Amygdala (tissue), 56 donors: ENCODE results near the gene SPHK2.

ENCODE experiments used
- DNase-seq, 56 donors: peaks; one replicate each; lab custom pipeline; 2025; lab: John Stamatoyannopoulos, UW

Gene SPHK2

DNA sequence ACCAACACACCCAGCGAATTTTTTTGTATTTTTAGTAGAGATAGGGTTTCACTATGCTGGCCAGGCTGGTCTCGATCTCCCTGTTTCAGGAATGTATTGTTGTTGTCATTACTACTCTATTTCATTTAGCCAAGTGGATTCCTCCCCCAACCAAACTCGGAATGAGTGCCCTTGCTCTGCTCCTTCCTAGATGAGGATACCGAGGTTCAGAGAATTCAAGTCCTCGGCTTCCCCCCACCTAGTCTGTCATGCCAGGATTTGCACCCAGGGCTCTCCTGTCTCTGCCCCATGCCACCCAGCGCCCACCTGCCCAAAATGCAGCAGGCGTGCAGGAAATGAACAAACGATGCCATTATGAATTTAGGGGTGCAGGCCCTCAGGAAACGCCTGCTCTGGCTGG lies 16.3 kb upstream of the SPHK2 start:
- no peak for DNase-seq

DNA sequence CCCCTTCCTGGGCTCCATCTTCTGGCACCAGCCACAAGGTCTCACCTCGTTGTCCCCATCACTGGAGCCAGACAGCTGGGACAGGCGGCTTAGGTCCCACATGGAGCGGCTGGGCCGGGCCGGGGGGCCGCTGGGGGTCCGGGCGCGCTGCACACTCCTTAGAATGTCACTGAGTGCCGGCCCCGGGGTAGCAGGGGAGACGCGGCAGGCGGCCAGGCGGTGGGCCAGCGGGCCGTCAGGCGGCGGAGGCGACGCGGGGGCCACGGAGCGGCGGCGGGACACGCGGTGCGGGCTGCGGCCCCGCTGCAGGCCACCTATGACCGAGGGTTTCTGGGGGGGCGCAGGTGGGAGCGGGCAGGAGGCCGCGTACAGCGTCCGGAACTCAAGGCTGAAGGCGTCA lies 15.9 kb upstream of the SPHK2 start:
- no peak for DNase-seq

DNA sequence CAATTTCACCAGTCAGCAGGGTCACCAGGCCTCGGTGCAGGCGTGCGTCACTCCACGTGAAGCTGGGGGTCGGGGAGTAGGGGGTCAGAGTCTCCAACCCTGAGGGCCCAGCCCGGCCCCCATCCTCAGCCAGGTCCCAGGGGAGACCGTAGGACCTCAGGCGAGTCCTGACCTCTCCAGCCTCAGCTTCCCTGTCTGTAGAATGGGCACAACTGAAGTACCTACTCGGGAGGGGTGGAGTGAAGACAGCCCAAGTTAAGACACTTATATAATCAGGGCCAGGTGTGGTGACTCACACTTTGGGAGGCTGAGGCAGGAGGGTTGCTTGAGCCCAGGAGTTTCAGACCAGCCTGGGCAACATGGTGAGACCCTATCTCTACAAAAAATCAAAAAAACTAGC lies 15.5 kb upstream of the SPHK2 start:
- DNase-seq = no peak

DNA sequence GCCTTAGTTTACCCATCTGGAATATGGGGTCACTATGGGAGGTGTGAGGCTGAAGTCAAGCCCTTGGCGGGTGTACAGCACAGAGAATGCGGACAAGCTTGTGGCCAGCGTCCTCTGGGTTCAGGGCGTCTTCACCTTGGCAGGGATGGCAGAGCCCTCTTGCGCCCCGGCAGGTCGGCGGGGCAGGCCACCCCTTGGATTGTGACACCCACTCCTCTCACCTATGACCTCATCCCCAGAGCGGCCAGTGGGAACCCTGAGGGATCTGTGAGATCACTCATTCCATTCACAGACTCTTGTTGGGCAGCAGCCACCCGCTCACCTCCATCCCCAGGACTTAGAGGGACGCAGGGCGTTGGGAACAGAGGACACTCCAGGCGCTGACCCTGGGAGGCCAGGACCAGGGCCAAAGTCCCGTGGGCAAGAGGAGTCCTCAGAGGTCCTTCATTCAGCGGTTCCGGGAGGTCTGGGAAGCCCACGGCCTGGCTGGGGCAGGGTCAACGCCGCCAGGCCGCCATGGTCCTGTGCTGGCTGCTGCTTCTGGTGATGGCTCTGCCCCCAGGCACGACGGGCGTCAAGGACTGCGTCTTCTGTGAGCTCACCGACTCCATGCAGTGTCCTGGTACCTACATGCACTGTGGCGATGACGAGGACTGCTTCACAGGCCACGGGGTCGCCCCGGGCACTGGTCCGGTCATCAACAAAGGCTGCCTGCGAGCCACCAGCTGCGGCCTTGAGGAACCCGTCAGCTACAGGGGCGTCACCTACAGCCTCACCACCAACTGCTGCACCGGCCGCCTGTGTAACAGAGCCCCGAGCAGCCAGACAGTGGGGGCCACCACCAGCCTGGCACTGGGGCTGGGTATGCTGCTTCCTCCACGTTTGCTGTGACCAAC lies 12.6 kb upstream of the SPHK2 start, which contains the start of gene SPACA4:
Gene SPACA4 (plus strand): TSS at position 280 of the 896 bp plus-strand sequence. CDS start 237 bp downstream, at position 517.
- DNase-seq = no peak

DNA sequence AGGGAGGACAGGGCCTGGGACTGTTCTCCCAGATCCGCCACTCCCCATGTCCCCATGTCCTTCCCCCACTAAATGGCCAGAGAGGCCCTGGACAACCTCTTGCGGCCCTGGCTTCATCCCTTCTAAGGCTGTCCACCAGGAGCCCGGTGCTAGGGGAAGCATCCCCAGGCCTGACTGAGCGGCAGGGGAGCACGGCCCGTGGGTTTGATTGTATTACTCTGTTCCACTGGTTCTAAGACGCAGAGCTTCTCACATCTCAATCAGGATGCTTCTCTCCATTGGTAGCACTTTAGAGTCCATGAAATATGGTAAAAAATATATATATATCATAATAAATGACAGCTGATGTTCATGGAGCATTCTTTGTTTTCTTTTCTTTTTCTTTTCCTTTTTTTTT lies 11.9 kb upstream of the SPHK2 start:
- DNase-seq = no peak

DNA sequence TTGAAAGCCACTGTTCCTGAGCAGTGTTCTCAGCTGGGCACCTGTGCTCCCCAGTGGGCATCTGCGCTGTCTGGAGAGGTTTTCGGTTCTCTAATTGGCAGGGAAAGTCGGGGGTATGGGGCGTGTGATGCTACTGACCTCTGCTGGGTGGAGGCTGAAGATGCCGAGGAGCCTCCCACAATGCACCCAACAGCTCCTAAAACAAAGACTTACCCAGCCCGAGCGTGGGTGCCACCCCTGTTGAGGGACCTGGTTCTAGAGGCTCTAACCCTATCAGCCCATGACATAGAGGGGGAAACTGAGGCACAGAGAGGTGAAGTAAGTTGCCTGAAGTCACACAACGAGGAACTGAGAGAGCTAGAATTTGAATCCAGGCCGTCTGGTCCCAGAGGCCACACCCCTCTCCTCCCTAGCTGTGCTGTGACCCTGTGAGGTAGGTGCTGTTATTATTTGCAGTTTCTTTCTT lies 10.5 kb upstream of the SPHK2 start:
- DNase-seq = peak in 17 of 56 donors; percentile 9 to 58 (median 28)

DNA sequence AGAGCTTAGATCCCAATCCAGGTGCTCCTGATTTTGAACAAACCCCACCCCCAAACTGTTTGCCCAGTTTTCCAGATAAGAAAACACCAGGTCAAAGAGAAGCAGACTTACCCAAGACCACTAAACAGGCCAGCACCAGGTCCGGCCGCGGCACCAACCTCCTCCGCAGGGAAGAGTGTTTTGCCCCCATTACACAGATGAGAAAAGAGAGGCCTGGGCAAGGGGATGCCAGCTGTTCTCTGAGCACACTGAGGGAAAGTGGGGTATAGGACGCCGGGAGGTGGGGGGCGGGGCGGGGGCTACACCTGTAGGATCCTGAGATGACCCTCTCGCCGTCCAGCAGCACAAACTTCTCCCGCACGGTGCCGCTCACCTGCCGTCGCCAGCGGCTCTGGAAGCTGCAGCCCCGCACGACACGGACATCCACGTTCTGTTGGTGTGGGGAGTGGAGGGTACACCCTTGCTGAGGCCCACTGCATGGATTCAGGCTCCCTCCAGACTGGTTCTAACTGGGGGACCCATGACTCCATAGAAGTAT lies 9.7 kb upstream of the SPHK2 start:
- no peak for DNase-seq

DNA sequence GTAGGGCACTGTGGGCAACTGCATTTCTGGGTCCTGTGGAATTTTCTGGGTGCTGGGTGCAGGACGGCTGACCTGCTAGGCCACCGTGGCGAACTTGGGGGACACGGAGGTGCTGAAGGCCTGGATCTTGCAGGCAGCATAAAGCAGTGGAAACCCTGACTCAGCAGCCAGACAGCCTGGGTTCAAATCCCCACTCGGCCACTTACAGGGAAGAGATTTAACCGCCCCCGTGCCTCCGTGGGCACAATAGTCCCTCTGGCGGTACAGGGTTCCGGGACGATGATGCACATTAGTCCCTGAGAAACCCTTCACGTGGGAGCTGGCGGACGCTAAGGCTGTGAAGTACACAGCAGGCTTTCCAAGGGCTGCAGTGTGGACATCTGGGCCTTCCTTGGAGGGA lies 7.4 kb upstream of the SPHK2 start:
- DNase-seq = no peak

DNA sequence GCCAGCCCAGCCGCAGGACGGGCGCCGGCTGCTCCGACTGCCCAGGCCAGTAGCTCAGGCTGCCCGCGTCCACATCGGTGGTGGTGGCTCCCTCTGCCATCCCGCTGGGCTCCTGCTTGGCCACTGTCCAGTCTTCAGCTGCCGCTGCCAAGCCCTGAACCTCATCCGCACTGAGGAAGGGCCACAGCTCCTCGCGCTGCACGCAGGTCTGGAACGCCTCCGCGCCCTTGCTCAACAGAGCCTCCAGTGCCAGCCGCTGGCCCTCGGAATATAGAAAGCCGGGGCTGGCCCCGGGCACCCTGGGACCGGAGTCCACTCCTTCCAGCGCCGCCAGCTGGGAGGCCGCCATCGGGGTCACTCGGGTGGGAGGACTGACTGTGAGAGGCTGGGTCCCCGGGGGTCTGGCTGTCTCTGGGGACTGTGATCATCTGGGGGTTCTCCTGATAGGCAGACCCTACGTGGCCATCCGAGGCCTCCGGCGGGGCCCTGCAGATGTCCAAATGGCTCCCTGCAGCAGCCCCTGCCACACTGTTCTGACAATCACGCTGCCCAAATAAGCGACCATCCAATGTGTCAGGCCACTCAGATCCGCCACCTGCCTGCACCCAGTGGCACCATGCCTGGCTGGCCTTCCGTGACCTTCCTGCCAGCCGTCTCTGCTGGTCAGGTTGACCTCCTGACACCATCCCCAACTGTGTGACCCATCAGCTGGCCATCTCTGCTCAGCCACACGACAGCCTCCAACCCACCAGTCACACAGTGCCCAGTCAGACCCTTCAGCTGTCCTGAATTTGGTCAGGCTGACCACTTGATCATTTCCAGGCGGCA lies 6.1 kb upstream of the SPHK2 start:
- peak in 29 of 56 donors; percentile 7 to 81 (median 48) for DNase-seq

DNA sequence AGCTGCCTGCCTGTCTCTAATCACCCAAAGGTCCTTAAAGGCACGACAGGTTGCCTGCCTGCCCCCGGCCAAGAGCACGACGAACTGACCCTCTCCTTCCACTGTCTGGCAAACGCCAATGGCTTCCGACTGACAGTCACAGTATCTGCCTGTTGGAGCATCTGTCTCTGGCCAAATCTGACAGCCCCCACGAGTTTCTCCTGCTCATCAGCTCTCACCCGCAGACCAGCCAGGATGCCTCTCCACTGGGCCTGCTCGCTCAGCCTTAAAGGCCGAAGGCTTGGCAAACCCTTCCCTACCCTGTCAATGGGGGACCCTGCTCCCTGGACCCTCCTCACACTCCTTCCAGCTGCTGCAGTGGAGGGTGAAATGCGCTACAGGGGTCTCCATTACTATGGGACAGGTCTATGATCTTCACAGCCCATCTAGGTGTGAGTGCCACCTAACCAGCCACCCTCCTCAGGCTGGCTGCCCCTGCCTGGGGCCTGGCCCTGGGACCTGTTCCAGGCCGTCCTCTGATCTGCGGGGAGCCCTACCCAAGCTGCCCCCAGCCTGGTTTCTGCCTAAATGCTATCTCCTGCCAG lies 5.4 kb upstream of the SPHK2 start:
- no peak for DNase-seq

DNA sequence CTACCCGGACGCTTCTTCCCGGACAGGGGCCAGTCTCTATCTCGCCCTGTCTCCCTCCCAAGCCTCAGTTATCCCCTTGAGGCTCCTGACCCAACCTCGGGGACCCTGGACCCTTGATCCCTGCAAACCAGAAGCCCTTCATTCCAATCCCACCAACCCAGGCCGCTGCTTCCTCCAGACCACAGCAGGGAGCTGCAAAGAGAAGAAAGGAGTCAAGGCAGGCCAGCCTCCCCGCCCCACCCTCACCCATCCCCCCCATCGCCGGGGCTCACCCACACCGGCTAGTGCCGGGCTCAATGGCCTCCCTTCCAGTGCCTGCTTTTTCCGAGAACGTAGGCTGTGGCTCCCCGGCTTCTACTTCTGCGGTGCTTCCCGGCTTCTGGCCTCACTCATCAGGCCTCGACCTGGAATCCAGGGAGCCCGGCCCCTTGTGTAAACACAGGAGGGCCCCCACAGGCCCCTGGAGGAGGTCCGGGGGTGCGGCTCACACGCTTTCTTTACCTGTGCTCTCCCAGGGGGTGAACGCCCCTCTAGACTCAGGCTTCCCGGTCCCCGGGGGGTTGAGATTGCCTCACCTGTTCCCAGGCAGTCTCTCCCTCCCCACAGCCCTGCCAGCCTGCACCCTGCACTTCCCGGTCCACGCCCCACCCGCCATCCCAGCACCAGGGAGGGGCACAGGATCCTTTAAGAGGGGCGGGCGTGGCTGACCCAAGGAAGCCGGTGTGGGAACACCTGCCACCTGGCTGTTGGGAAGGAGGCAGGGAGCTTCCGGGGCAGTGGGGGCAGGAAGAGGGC lies 4.7 kb upstream of the SPHK2 start, which contains the start of gene FAM83E:
Gene FAM83E (minus strand): TSS at position 641 of the 795 bp plus-strand sequence. CDS start 1,704 bp downstream, outside the sequence.
- no peak for DNase-seq

DNA sequence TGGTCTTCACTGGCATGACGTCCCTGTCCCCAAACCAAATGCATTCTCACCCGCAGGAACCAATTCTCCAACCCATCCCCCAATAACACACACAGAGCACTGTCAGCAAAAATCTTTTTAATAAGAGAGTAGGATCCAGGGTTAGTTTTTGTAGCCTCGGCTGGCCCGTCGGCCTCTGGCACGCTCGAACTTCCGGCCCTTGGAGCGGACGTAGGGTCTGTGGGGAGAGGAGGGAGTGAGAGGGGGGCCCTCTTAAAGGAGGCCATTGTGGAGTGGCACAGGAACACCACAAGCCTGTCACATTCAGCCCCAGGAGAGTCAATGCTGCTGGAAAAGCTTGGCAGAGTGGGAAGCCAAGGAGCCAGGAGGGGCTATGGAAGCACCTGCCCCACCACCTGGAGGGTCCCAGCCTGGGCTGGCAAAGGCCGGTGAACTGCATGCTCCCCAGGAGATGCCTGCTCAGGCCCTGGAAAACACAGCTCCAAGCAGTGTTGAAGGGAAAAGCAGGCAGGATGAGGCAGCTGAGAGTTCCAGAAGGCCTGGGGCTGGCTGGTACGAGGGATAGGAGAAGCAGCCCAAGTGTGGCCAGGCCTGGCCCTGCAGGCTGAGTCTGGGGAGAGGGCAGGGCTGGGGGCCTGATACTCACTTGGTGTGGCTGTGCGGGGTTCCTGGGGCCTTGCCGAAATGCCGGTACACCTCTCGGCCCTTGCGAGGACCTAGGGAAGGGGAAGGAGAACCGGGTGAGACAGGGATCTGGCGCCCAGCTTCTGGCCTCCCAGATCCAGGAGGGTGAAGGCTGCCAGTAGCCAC lies 3.9 kb upstream of the SPHK2 start:
- no peak for DNase-seq

DNA sequence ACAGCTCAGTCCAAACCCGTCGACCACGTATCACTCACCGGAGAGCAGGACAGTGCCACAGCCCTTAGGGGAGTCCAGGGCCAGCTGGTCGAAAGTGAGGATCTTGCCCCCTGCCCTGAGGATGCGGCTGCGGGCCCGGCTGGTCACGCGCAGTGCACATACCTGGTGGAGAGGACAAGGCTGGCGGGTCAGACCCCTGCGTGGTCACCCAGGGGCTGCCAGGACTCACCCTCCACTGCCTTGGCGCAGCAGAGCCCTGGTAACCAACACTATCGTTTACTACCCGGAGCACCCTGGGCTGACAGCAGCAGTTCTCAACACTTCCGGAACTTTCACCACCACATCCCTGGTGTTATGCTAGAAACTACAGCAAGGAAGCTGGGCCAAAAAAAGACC lies 3.3 kb upstream of the SPHK2 start:
- no peak for DNase-seq

DNA sequence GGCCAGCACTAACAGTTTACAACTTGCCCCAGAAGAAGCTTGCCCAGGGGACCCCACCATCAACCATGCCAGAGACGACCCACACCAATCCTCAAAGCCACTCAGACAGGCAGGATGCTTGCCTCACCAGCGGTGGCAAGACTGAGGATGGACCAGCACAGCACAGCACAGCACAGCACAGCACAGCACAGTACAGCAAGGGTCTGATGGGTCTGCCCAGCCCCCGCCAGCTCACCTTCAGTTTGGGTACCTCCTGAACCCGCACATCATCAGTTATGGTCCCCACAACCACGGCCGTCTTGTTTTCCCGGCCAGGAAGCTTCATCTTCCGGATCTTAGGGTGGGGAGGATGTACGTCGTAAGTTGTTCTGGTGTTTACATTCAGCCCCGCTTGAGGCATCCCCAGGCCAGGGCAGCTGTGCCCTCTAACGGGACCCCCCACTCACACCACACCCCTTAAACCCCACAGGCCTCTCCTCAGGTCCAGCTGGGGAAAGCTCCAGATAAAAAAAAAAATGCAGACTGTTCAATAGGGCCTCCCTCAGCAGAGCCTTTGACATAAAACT lies 2.7 kb upstream of the SPHK2 start:
- no peak for DNase-seq

DNA sequence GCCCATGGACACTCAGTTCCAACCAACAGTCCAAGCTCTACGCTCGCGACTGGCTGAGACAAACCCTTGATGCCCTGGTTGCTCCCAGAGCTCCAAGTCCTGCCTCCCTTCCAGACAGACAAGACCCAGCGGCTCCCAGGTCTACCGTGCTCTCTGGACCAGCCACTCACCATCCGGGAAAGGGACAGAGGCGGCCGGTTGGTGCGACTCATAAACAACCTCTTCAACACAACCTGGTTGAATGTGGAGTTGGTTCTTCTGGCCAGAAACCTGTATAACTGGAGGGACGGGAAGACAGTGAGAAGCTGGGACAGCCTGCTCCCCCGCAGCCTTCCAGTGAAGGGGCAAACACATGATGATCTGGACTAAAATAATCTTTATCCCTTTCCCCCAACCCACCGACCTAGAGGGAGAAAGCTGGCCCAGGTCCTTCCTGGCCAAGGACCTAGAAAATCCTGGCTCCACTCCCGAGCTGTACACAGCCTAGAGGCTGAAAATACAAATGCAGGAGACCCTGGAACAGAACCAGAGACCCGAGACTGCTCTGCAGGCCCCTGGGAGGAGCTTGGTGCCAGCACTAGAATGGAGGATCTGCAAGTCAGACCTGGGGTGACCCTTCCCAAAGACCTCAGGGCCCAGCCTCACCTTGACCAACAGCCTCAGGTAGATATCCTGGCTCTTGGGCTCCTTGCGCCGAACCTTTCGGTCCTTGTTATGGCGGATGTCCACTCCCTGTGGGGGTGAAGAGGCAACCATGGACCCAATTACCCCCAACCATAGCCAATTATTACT lies 2.0 kb upstream of the SPHK2 start:
- DNase-seq = peak in 3 of 56 donors; percentile 24 to 38 (median 34)

DNA sequence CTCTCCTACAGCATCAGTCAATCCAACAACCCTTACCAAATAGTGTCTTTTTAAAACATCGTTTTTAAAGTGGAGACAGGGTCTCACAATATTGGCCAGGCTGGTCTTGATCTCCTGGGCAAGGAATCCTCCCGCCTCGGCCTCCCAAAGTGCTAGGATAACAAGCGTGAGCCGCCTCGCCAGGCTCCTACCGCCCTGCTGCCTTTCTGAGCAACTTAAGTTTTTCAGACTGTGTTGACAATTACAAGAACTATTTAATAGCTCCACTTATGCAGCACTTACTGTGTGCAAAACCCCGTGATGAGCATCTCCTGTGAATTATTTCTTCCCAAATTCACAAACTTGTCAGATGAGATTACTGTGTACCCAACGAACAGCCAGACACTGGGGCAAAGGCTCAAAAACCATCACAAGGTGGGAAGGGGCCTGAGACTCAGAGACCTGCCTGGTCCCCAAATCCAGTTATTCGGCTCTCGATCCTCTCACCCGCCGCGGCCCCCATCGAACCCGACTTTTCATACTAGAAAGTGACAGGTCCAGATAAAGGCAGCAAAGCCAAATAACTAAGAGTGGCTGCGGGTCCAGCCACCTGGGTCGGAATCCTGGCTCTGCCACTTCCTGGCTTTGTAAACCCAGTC lies 909 bp upstream of the SPHK2 start:
- peak in 2 of 56 donors; percentile 63 to 74 for DNase-seq
